GM12878 (cell line): Measurements from ENCODE around the gene FBLN7. TPM values are rescaled to one million over a fixed set of nuclear protein-coding genes. Genes with fewer than 3 reads are reported as not detected.

Source experiments
- ASH2L ChIP-seq: fragments of 300-600, 200-600 bp; sonication (generic); IDR thresholded peaks from 2 replicates; pipeline ENCODE4 v1.6.1; 2017; ENCODE audit warnings: low read depth, mild to moderate bottlenecking, borderline replicate concordance
- BMI1 ChIP-seq: fragments of 450-650 bp; IDR thresholded peaks from 2 replicates; pipeline ENCODE4 v1.6.1; 2016; ENCODE audit warnings: mild to moderate bottlenecking, moderate library complexity, borderline replicate concordance
- CEBPZ ChIP-seq: fragments of 150-350 bp; IDR thresholded peaks from 2 replicates; pipeline ENCODE4 v1.6.1; 2016; ENCODE audit warnings: low read depth, low read length
- E2F4 ChIP-seq: IDR thresholded peaks from 2 replicates; pipeline ENCODE4 v1.6.1; 2012; ENCODE audit warnings: low read depth, low read length, improper control_type of control experiment
- GABPA ChIP-seq: IDR thresholded peaks from 2 replicates; pipeline ENCODE4 v1.6.1; 2014; ENCODE audit warnings: antibody characterized with exemption, low read depth, mild to moderate bottlenecking, inconsistent platforms
- MLLT1 ChIP-seq: fragments of 450-650 bp; IDR thresholded peaks from 2 replicates; pipeline ENCODE4 v1.6.1; 2016; ENCODE audit warnings: mild to moderate bottlenecking
- ZBTB33 ChIP-seq: fragments of 450-650 bp; IDR thresholded peaks from 2 replicates; pipeline ENCODE4 v1.6.1; 2017; ENCODE audit warnings: mild to moderate bottlenecking
- polyA plus RNA-seq, 11 experiments: library from polyadenylated mRNA; depleted of rRNA in 4 of 11; unstranded in 6 of 11; stranded (reverse) in 5 of 11; fragments of >200 nt; fragmentation: Nextera tagmentation in 4 of 11; fragmentation: Illumina TruSeq in 1 of 11; extraction: Ambion mirVana in 4 of 11; extraction: Trizol in 1 of 11; gene quantifications; 1 replicate in 1 of 11; 2 replicates in 10 of 11; pipeline versions ENCODE4 v1.2.1 to v1.2.3, GENCODE V29; 2011 to 2016; ENCODE audit warnings: inconsistent platforms in 2 of 11, missing spikeins in 2 of 11, low read depth in 1 of 11
- total RNA-seq, 4 experiments: library from RNA; depleted of rRNA in 3 of 4; stranded (reverse); fragments of >200 nt in 3 of 4; fragmentation: Illumina TruSeq in 1 of 4; extraction: Trizol in 1 of 4; gene quantifications; 2 replicates each; pipeline versions ENCODE4 v1.2.1 to v1.2.3, GENCODE V29; 2013 to 2021

The FBLN7 gene
- total and polyA plus RNA-seq, 10 of the 15 experiments (the other 5 are each of a cell fraction or from before 2014, with no cell fraction given): 0.01 to 0.10 (median 0.01) TPM; not detected in 7

- TF ChIP-seq CEBPZ (no peak), E2F4 (no peak), ASH2L (no peak), BMI1 (no peak), MLLT1 (no peak), ZBTB33 (no peak), GABPA (no peak)
Measured at GRCh38 chr2:112163541-112163981, 25.4 kb downstream of the FBLN7 start (continued).
